ENCODE measurements around the gene CELA3B.
A peak's percentile ranks its signal among the peaks of the same experiment; 100 is the strongest.
"Not testable (repeated sequence)": the region's sequence is repeated elsewhere in the genome, so short reads cannot be mapped to it uniquely, and the experiment has no call there.

Gene CELA3B

GRCh38 chr1:21976703-21977239 lies at the start of gene CELA3B:
TSS of gene CELA3B (plus strand) at chr1:21977022. CDS start at chr1:21977040, 18 bp downstream.
- not testable (repeated sequence) for DNase-seq (ENCODE audit: low read depth)

DNA sequence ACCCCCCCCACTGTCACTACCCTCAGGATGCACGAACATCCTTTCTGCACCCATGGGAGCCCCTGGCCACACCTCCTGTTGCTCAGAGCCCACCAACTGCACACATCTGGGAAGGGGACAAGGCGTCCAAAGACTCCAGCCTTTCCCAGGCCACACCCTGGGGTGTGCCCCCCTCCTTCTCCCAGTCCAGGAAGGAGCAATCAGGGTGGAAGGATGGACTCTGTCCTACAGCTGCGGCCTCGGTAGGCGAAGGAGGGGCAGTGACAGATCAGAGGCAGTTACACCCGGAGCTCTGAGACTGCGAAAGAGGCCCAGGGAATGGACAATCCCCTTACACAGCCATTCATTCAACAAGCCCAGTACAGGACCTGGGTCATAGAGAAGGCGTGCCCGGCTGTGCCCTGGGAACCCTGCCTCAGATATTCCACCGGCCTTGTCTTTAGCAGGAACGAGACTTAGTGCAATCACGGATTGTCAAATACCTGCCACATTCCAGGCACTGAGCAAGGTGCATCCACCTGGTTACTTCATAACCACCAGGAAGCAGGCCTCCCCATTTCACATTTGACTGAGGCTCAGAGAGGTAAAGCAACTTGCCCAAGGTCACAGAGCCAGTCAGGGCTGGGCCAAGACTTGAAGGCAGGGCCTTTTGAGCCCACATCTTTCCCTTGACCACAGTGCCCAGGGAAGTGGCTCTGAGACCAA lies 49.1 kb upstream of the CELA3B start:
- no peak for DNase-seq (ENCODE audit: low read depth)

GRCh38 chr1:21930080-21930571 lies 46.7 kb upstream of the CELA3B start:
- DNase-seq (ENCODE audit: low read depth), result no peak

- DNase-seq (ENCODE audit: low read depth), result no peak
Measured at GRCh38 chr1:21930629-21931170, 46.1 kb upstream of the CELA3B start.

GRCh38 chr1:21931171-21932093 lies 45.4 kb upstream of the CELA3B start:
- no peak for DNase-seq (ENCODE audit: low read depth)

DNA sequence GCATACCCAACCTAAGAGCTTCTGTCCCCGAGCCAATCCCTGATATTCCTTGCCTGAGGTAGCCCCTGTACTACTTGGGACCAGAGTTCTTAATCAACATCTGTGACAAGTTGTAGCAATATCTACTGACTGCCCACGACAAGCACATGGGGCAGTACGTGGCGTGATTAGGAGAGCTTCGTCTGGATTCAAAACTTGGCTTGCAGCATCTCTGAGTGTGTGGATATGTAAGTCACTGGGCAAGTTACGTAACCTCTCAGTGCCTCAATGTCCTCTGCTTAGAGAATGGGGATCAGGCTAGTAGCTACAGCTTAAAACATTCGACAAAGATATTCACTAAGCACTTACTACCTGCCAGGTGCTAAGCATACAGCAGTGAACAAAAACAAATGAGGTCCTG lies 44.7 kb upstream of the CELA3B start:
- DNase-seq (ENCODE audit: low read depth), result no peak

DNA sequence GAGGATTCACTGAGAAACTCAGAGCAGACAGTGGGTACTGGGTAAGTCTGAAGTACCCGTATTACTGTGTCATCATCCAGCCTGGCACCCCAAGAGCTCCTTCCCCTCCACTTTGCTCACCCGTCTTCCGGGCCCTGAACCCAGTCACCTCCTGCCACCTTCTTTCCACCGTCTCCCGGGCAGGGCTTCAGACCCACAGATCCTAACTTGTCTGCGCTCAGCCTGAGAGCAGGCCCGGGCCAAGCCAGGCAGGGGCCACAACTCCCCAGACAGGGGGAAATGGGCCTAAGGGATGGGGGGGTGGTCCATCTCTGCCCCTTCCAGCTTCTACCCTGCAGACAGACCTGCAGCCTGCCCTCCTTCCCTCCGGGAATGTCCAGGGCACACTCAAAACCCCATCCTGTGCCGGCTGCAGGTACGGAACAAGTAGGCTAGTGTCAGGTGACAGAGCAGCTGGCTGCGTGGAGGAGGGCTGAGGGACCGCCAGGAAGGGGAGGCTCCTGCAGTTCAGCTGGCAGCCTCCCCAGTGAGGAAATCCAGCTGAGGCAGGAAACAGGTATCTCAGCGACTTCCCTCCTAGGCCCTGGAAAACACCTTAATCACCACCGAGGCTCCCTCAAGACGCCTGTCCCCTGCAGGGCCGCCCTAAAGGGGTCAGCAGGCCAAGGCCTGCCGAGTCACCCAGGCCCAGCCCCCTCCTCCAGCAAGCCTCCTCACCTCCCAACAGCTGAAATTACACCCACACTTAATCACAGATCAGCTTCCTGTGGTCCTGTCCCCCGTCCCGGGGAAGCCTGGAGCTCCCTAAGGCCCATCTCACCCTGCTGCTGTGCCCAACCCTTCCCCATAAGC lies 43.2 kb upstream of the CELA3B start:
- no peak for DNase-seq (ENCODE audit: low read depth)

GRCh38 chr1:21935393-21935804 lies 41.4 kb upstream of the CELA3B start:
- DNase-seq (ENCODE audit: low read depth), result no peak

GRCh38 chr1:21935891-21936365 lies 40.9 kb upstream of the CELA3B start:
- DNase-seq (ENCODE audit: low read depth), result no peak

DNA sequence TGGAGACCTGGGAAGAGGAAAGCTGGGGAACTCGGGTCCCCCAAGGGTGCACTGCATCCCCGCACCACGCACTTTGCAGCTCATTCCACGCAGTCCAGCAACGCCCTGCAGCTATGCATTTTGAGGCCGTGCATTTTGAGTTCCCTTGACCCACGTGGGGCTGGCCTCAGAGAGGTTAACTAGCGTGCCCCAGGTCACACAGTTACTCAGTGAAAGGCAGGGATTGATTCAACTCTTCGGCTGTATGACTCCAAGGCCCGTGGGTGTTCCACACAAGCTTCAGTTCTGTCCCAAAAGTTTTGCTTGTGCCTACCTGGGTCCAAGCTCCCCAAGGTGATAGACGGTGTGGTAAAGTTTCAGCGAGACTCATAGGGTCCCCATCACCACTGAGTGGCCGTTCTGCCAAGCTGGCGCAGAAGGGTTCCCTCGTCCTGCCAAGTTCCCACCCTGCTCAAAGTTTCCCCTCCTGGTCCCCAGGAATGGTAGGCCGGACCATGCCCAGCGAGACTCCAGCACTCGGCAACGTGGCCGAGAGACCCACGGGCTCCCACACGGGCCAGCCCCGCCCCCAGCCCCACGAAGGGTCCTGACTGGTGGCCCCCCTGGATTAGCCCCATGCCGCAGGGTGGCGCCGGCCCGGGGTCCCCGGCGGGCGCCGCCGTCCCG lies 40.3 kb upstream of the CELA3B start:
- DNase-seq (ENCODE audit: low read depth), result no peak

DNA sequence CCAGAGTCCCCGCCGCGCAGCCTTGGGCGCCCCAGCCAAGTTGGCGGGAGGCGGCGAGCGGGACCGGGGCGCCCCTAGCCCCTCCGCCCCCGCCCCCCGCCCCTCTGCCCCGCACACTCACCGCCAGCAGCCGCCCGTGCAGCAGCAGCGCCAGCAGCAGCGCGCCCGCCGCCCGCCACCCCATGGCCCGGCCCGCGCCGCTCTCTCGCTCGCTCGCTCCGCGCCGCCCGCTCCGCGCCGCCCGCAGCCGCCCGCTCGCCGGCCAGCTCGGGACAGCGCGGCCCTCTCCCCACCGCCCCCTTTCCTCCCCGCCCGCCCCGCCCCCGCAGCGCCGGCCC lies 39.8 kb upstream of the CELA3B start, which contains the start of gene HSPG2:
TSS of gene HSPG2 (minus strand) at position 277 of the 338 bp plus-strand sequence. CDS start at position 184, 93 bp downstream.
- no peak for DNase-seq (ENCODE audit: low read depth)

- DNase-seq (ENCODE audit: low read depth), result peak; percentile 33
Measured at GRCh38 chr1:21937372-21938121, 39.3 kb upstream of the CELA3B start.

DNA sequence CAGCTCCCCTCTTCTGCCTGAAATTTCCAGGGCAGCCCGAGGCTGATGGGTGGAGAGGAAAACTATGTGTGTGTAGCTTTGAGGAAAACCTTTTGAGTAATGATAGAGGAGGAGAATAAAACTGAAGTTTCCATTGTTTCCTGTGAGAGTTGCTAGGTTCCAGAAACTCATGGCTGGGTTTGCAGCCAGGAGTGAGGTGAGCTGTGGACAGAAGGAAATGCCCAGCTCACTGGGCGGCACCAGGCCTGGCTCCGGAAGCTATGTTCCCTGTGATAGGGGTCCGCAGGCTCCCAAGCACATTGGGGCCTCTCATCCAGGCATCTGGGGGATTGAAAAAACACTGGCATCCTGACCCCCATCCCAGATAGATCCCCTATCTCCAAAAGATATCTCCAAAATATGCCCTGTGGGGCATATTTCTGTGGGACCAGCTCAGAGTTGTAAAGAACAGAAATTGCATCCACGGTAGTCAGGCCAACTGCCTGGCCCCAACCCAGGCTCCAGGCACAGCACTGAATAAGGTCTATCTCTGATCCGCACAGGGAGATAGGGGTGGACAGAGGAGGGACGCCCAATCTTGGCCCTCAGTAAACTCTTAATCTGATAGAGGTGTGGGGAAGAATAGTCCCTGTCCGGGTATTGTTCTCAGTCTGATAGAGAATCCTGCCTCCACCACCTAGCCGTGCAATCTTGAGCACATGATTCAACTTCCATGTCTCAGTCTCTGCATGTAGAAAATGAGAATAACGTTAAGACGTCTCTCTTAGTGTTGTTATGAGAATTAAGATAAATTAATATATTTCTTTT lies 37.9 kb upstream of the CELA3B start:
- DNase-seq (ENCODE audit: low read depth), result no peak

DNA sequence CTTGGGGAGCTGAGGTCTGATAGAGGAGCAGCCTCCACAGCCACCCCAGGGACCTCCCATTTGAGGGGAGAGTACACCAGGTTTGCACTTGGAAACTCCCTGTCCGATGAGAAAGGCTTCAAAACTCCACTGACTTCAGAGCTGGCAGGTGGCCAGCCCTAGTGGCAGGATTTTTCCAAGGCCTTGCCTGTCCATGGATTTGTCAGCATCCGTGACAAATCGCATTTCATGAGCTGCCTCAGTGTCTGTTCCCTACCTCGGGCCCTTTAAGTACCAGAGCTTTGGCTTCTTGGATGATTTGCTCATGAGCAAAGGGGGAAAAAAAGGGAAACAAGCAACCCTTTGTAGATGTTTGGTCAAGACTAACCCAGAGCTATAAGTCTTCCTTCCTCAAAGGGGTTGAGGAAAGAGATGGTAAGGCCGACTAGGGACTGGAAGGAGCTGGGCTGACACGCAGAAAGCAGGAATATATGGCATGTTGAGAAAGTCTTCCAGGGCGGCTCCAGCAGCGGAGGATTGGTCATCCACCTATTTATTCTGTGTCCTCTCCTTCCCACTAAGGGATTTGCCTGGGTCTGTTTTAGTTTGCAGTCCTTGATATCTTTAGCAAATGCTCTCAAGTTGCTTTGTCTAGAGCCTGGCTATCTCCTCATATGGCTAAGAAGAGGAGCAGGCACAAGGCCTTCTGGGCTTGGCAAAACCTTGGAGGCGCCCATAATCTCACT lies 37.0 kb upstream of the CELA3B start:
- no peak for DNase-seq (ENCODE audit: low read depth)

GRCh38 chr1:21940492-21940891 lies 36.3 kb upstream of the CELA3B start:
- DNase-seq (ENCODE audit: low read depth), result no peak

GRCh38 chr1:21941370-21941769 lies 35.5 kb upstream of the CELA3B start:
- no peak for DNase-seq (ENCODE audit: low read depth)

GRCh38 chr1:21942464-21942863 lies 34.4 kb upstream of the CELA3B start:
- DNase-seq (ENCODE audit: low read depth), result no peak

DNA sequence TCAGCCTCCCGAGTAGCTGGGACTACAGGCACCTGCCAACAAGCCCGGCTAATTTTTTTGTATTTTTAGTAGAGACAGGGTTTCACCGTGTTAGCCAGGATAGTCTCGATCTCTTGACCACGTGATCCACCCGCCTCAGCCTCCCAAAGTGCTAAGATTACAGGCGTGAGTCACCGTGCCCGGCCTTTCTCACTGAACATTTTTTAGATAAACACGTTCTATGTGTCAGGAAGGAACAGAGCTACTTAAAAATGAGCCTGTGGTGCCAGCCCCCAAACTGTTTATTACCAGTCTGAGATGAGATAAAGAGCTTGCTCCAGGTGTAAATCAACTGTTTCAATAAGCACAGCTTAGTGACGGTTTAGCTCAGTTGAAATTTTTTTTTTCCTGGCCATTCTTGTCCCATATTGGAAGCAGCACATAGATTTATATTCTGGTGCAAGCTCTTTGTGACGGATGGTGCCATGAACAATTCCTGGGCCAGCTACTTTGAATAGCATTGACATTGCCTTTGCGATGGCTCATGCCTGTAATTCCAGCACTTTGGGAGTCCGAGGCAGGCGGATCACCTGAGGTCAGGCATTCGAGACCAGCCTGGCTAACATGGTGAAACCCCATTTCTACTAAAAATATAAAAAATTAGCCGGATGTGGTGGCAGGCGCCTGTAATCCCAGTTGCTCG lies 33.7 kb upstream of the CELA3B start:
- not testable (repeated sequence) for DNase-seq (ENCODE audit: low read depth)
